Measurements from ENCODE around the gene EXOG. TPM values are rescaled to one million over a fixed set of nuclear protein-coding genes. Genes with fewer than 3 reads are reported as not detected.

The EXOG gene
- total RNA-seq, 4 donors from 2014 or later = 6.0 to 15.3 (median 10.8) TPM

GRCh38 chr3:38453075-38453912 lies 42.8 kb upstream of the EXOG start, which contains the start of gene ACVR2B:
TSS of gene ACVR2B (plus strand) at chr3:38453890. CDS start at chr3:38454323, 433 bp downstream.
- H3K9me3 ChIP-seq = no peaks in the 10 kb centered on the region
- no peaks in the 10 kb centered on the region for H3K27me3 ChIP-seq
- H3K4me3 ChIP-seq = peak within 1 kb of the TSS; percentile 57 to 72 (median 65)
- no peaks in the 10 kb centered on the region for H3K36me3 ChIP-seq
- TF ChIP-seq EP300 (IDR thresholded peaks at IDR 0.05; ENCODE audit: low read depth) = no peak
- TF ChIP-seq POLR2AphosphoS5 (IDR thresholded peaks at IDR 0.05) = peak in 2 of 3 donors; percentile 21 to 36
- peak; percentile 12 for TF ChIP-seq POLR2A (IDR thresholded peaks at IDR 0.05)
- no peak for TF ChIP-seq CTCF (IDR thresholded peaks at IDR 0.05)
- WGBS, 2 donors (ENCODE audit: low coverage in 1 of 2) = 12 to 17% methylated on average over 2 to 22 of the region's 48 CpGs
- peaks cover 7 to 37% (median 24%) of the 10 kb centered on the region in 4 donors for H3K4me1 ChIP-seq
- in situ Hi-C loops (cut with MboI; ENCODE audit: low pct_ligation_motif_present in 1 of 4, low pct_unique_long_range_greater_than_20kb in 1 of 4, low sequenced_read_pairs in 3 of 4) = loop anchor here in 1 of 4 donors (25.0 kb wide), 1 partner anchor 316 kb away; the partner anchor contains the start of genes ACAA1 and MYD88
- peak within 1 kb of the TSS; percentile 88 to 94 (median 92) for H3K27ac ChIP-seq
- intact Hi-C loops (cut with DNase I; ENCODE audit: low total_unique reads) = no loop called here
- peak; percentile 92 for DNase-seq

- no peaks in the 10 kb centered on the region for H3K27me3 ChIP-seq
- DNase-seq = no peak
- H3K27ac ChIP-seq = peak overlapping the region; percentile 88 to 94 (median 92)
- no peaks in the 10 kb centered on the region for H3K36me3 ChIP-seq
- TF ChIP-seq CTCF (IDR thresholded peaks at IDR 0.05) (no peak), EP300 (IDR thresholded peaks at IDR 0.05; ENCODE audit: low read depth) (no peak), POLR2AphosphoS5 (IDR thresholded peaks at IDR 0.05) (no peak), POLR2A (IDR thresholded peaks at IDR 0.05) (no peak)
- peaks cover 8 to 42% (median 27%) of the 10 kb centered on the region in 4 donors for H3K4me1 ChIP-seq
- intact Hi-C loops (cut with DNase I; ENCODE audit: low total_unique reads) = loop anchor here (1.0 kb wide), 1 partner anchor 42 kb away; the partner anchor contains the start of gene EXOG
- no CpG with 5 or more reads among the region's 36 CpGs for WGBS, 2 donors (ENCODE audit: low coverage in 1 of 2)
- no peaks in the 10 kb centered on the region for H3K9me3 ChIP-seq
- in situ Hi-C loops (cut with MboI; ENCODE audit: low pct_ligation_motif_present in 1 of 4, low pct_unique_long_range_greater_than_20kb in 1 of 4, low sequenced_read_pairs in 3 of 4) = loop anchor here in 1 of 4 donors (25.0 kb wide), 1 partner anchor 317 kb away; the partner anchor contains the start of genes ACAA1 and MYD88
- H3K4me3 ChIP-seq = peak overlapping the region; percentile 57 to 72 (median 65)
These were observed 42.3 kb upstream of the EXOG start for GRCh38 chr3:38453913-38454177.

DNA sequence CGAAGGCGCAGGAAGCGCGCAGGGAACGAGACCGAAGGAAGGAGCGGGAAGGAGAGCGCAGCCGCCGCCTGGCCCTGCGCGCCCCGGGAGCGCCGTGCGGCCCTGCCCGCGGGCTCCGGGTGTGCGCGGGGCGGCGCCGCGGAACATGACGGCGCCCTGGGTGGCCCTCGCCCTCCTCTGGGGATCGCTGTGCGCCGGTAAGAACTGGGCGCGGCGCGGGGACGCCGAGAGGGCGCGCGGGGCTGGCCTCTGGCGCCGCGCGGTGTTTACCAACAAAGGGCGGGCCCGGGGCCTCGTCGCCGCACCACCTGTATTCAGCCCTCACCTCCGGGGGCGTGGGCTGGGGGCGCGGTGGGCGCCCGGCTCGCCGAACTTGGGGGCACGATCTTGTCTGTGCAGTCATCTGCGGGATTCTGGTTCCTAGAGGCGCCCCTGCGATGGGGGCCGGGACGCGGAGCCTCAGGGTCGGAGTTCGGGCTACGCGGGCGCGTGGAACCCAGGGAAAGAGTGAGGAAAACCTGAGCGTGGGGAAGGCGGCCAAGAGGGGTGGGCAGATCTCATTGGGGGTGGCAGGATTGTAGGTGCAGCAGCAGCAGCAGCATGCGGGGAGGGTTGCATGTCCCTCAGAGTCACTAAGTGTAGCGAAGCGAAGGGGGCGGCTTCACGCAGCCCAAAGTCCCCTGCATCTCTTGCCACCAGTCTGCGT lies 41.8 kb upstream of the EXOG start:
- peak overlapping the region; percentile 57 to 72 (median 65) for H3K4me3 ChIP-seq
- 2% methylated on average over 76 of the region's 78 CpGs; no CpG with 5 or more reads in 1 of the 2 donors for WGBS, 2 donors (ENCODE audit: low coverage in 1 of 2)
- no peaks in the 10 kb centered on the region for H3K36me3 ChIP-seq
- intact Hi-C loops (cut with DNase I; ENCODE audit: low total_unique reads) = loop anchor here (1.0 kb wide), 1 partner anchor 42 kb away; the partner anchor contains the start of gene EXOG
- H3K27me3 ChIP-seq = no peaks in the 10 kb centered on the region
- peak; percentile 76 for DNase-seq
- no peaks in the 10 kb centered on the region for H3K9me3 ChIP-seq
- peak overlapping the region; percentile 88 to 94 (median 92) for H3K27ac ChIP-seq
- TF ChIP-seq POLR2A (IDR thresholded peaks at IDR 0.05) (peak; percentile 65), EP300 (IDR thresholded peaks at IDR 0.05; ENCODE audit: low read depth) (no peak), POLR2AphosphoS5 (IDR thresholded peaks at IDR 0.05) (peak in 2 of 3 donors; percentile 65 to 68), CTCF (IDR thresholded peaks at IDR 0.05) (peak in 1 of 5 experiments; percentile 8)
- in situ Hi-C loops (cut with MboI; ENCODE audit: low pct_ligation_motif_present in 1 of 4, low pct_unique_long_range_greater_than_20kb in 1 of 4, low sequenced_read_pairs in 3 of 4) = loop anchor here in 1 of 4 donors (25.0 kb wide), 1 partner anchor 317 kb away; the partner anchor contains the start of genes ACAA1 and MYD88
- peaks cover 11 to 47% (median 32%) of the 10 kb centered on the region in 4 donors for H3K4me1 ChIP-seq
